Glutamatergic neuron (in vitro differentiated cells): ENCODE measurements around the gene SPEN. TPM values are rescaled to one million over a fixed set of nuclear protein-coding genes. Genes with fewer than 3 reads are reported as not detected.

ENCODE experiments used
- DNase-seq: peaks from one replicate; pipeline ENCODE4 v3.0.0; 2022
- H3K27ac Mint-ChIP-seq: one replicate; pipeline ENCODE4 v1.8.0; 2020; ENCODE audit warnings: mild to moderate bottlenecking, mixed read lengths, inconsistent platforms; ENCODE audit not compliant: unreplicated experiment
- H3K27me3 Mint-ChIP-seq: one replicate; pipeline ENCODE4 v1.8.0; 2020; ENCODE audit warnings: mild to moderate bottlenecking, moderate library complexity, mixed read lengths, inconsistent platforms; ENCODE audit not compliant: unreplicated experiment
- H3K36me3 Mint-ChIP-seq: one replicate; pipeline ENCODE4 v1.8.0; 2020; ENCODE audit warnings: mild to moderate bottlenecking, mixed read lengths, inconsistent platforms; ENCODE audit not compliant: unreplicated experiment
- H3K4me1 Mint-ChIP-seq: one replicate; pipeline ENCODE4 v1.8.0; 2020; ENCODE audit warnings: mild to moderate bottlenecking, low read depth, mixed read lengths, inconsistent platforms; ENCODE audit not compliant: unreplicated experiment
- H3K4me3 Mint-ChIP-seq: one replicate; pipeline ENCODE4 v1.8.0; 2020; ENCODE audit warnings: mild to moderate bottlenecking, mixed read lengths, inconsistent platforms; ENCODE audit not compliant: unreplicated experiment
- H3K9me3 Mint-ChIP-seq: one replicate; pipeline ENCODE4 v1.8.0; 2020; ENCODE audit warnings: mild to moderate bottlenecking, moderate library complexity, mixed read lengths, inconsistent platforms; ENCODE audit not compliant: unreplicated experiment
- CTCF ChIP-seq: fragments of 200-600 bp; sonication (generic); IDR thresholded peaks from one replicate; pipeline ENCODE4 v1.5.0; 2021; ENCODE audit not compliant: partially characterized antibody, unreplicated experiment
- total RNA-seq: library from RNA; stranded (reverse); fragmentation: NEBNext Ultra II Directional; extraction: Animal tissue kit (Norgen Biotek cat#: 25700); gene quantifications from one replicate; pipeline ENCODE4 v1.2.1, GENCODE V29; 2021; ENCODE audit not compliant: unreplicated experiment

Gene SPEN
- total RNA-seq, 1 donor from 2014 or later = 52.4 TPM

GRCh38 chr1:15931884-15932283, 84.4 kb downstream of the SPEN start:
- Mint-ChIP-seq H3K4me3 (no peak overlapping the region), H3K27me3 (peaks cover 2% of the 10 kb centered on the region), H3K9me3 (peaks cover 13% of the 10 kb centered on the region), H3K36me3 (peaks cover 21% of the 10 kb centered on the region), H3K27ac (no peak overlapping the region), H3K4me1 (no peaks in the 10 kb centered on the region)
- DNase-seq = no peak
- no peak for TF ChIP-seq CTCF

- no peak for DNase-seq
- Mint-ChIP-seq H3K4me1 (peaks cover 2% of the 10 kb centered on the region), H3K27ac (no peak overlapping the region), H3K36me3 (peaks cover 21% of the 10 kb centered on the region), H3K4me3 (no peak overlapping the region), H3K9me3 (peaks cover 16% of the 10 kb centered on the region), H3K27me3 (peaks cover 6% of the 10 kb centered on the region)
- TF ChIP-seq CTCF = no peak
Observed at GRCh38 chr1:15932612-15933011, 85.1 kb downstream of the SPEN start.

- Mint-ChIP-seq H3K4me3 (no peak overlapping the region), H3K36me3 (peaks cover 13% of the 10 kb centered on the region), H3K9me3 (peaks cover 18% of the 10 kb centered on the region), H3K27me3 (peaks cover 6% of the 10 kb centered on the region), H3K4me1 (peaks cover 2% of the 10 kb centered on the region), H3K27ac (no peak overlapping the region)
- no peak for TF ChIP-seq CTCF
- DNase-seq = no peak
Observed at GRCh38 chr1:15933684-15934083, 86.2 kb downstream of the SPEN start.

GRCh38 chr1:15934211-15935055, 86.9 kb downstream of the SPEN start:
- no peak for DNase-seq
- no peak overlapping the region for H3K4me3 Mint-ChIP-seq
- H3K4me1 Mint-ChIP-seq = peaks cover 2% of the 10 kb centered on the region
- H3K9me3 Mint-ChIP-seq = peaks cover 18% of the 10 kb centered on the region
- H3K36me3 Mint-ChIP-seq = peaks cover 10% of the 10 kb centered on the region
- TF ChIP-seq CTCF = no peak
- peaks cover 6% of the 10 kb centered on the region for H3K27me3 Mint-ChIP-seq
- H3K27ac Mint-ChIP-seq = no peak overlapping the region
